Measurements from ENCODE around the gene UVRAG. TPM values are rescaled to one million over a fixed set of nuclear protein-coding genes. Genes with fewer than 3 reads are reported as not detected.
A peak's percentile ranks its signal among the peaks of the same experiment; 100 is the strongest.

The UVRAG gene
- total RNA-seq, 1 experiment from 2014 or later = 31.3 TPM

GRCh38 chr11:75767793-75768111 is 47.3 kb upstream of the UVRAG start:
- peak overlapping the region; percentile 98 for H3K27ac Mint-ChIP-seq (ENCODE audit: unreplicated experiment)
- CTCF ChIA-PET = interaction anchor here (1.3 to 2.4 kb wide), 3 partner anchors 19 to 70 kb away, joined by 3 to 19 read pairs (median 7); no protein-coding TSS in a partner anchor

GRCh38 chr11:75768112-75768908 is 46.7 kb upstream of the UVRAG start, which contains the start of gene DGAT2:
Gene DGAT2 (plus strand): TSS chr11:75768778. CDS start chr11:75768992, 214 bp downstream.
- ChIA-PET POLR2A (interaction anchor here (0.6 kb wide), 1 partner anchor 42 kb away, joined by 3 read pairs; no protein-coding TSS in a partner anchor), CTCF (interaction anchor here (0.5 to 3.0 kb wide), 11 partner anchors 11 to 385 kb away, joined by 3 to 19 read pairs (median 5); no protein-coding TSS in a partner anchor)
- intact Hi-C loops (cut with micrococcal nuclease; ENCODE audit: unreplicated experiment) = loop anchor here (1.0 to 2.0 kb wide), 13 partner anchors 18 to 323 kb away; no protein-coding TSS in a partner anchor
- Mint-ChIP-seq H3K27ac (ENCODE audit: unreplicated experiment) (peak within 1 kb of the TSS; percentile 98), H3K9me3 (ENCODE audit: unreplicated experiment) (no peaks in the 10 kb centered on the region), H3K27me3 (ENCODE audit: insufficient read depth, unreplicated experiment) (no peaks in the 10 kb centered on the region), H3K4me3 (ENCODE audit: unreplicated experiment) (peak within 1 kb of the TSS; percentile 82), H3K36me3 (ENCODE audit: insufficient read depth, unreplicated experiment) (peaks cover 11% of the 10 kb centered on the region), H3K4me1 (ENCODE audit: low read depth, unreplicated experiment) (peaks cover 45% of the 10 kb centered on the region)
- Histone ChIP-seq H3K4me3 (ENCODE audit: low read depth, low read length) (peak within 1 kb of the TSS; percentile 84), H3K9me3 (no peaks in the 10 kb centered on the region), H3K27me3 (replicated peaks; ENCODE audit: control insufficient read depth, insufficient read depth, low read length) (no peaks in the 10 kb centered on the region), H3K36me3 (ENCODE audit: control insufficient read depth, insufficient read depth, low read length) (no peaks in the 10 kb centered on the region), H3K4me1 (peaks cover 20% of the 10 kb centered on the region)
- peak; percentile 83 to 97 for TF ChIP-seq CTCF (IDR thresholded peaks at IDR 0.05; ENCODE audit: insufficient read depth in 1 of 2, low read depth in 1 of 2, low read length in 1 of 2, severe bottlenecking in 1 of 2, unreplicated experiment in 1 of 2)
- DNase-seq = peak; percentile 96
- no TSS peak for BruUV-seq (replicated peaks)

More at GRCh38 chr11:75767793-75768111, 47.3 kb upstream of the UVRAG start:
- peaks cover 24% of the 10 kb centered on the region for H3K4me1 ChIP-seq
- Mint-ChIP-seq H3K4me1 (ENCODE audit: low read depth, unreplicated experiment) (peaks cover 51% of the 10 kb centered on the region), H3K27me3 (ENCODE audit: insufficient read depth, unreplicated experiment) (no peaks in the 10 kb centered on the region), H3K4me3 (ENCODE audit: unreplicated experiment) (peak overlapping the region; percentile 82), H3K9me3 (ENCODE audit: unreplicated experiment) (no peaks in the 10 kb centered on the region), H3K36me3 (ENCODE audit: insufficient read depth, unreplicated experiment) (peaks cover 11% of the 10 kb centered on the region)
- TF ChIP-seq CTCF (IDR thresholded peaks at IDR 0.05; ENCODE audit: insufficient read depth in 1 of 2, low read depth in 1 of 2, low read length in 1 of 2, severe bottlenecking in 1 of 2, unreplicated experiment in 1 of 2) = no peak
- POLR2A ChIA-PET = no interaction called here
- no peak for DNase-seq
- intact Hi-C loops (cut with micrococcal nuclease; ENCODE audit: unreplicated experiment) = loop anchor here (1.0 to 2.0 kb wide), 13 partner anchors 19 to 322 kb away; no protein-coding TSS in a partner anchor
- H3K27me3 ChIP-seq (replicated peaks; ENCODE audit: control insufficient read depth, insufficient read depth, low read length) = no peaks in the 10 kb centered on the region
- no peaks in the 10 kb centered on the region for H3K36me3 ChIP-seq (ENCODE audit: control insufficient read depth, insufficient read depth, low read length)
- TSS peak; percentile 78 for BruUV-seq (replicated peaks)
- peak overlapping the region; percentile 84 for H3K4me3 ChIP-seq (ENCODE audit: low read depth, low read length)
- no peaks in the 10 kb centered on the region for H3K9me3 ChIP-seq

GRCh38 chr11:75768909-75769771 is 45.9 kb upstream of the UVRAG start:
- H3K9me3 ChIP-seq = no peaks in the 10 kb centered on the region
- H3K36me3 ChIP-seq (ENCODE audit: control insufficient read depth, insufficient read depth, low read length) = no peaks in the 10 kb centered on the region
- no peaks in the 10 kb centered on the region for H3K9me3 Mint-ChIP-seq (ENCODE audit: unreplicated experiment)
- peak overlapping the region; percentile 98 for H3K27ac Mint-ChIP-seq (ENCODE audit: unreplicated experiment)
- no peaks in the 10 kb centered on the region for H3K27me3 Mint-ChIP-seq (ENCODE audit: insufficient read depth, unreplicated experiment)
- peak overlapping the region; percentile 82 for H3K4me3 Mint-ChIP-seq (ENCODE audit: unreplicated experiment)
- no TSS peak for BruUV-seq (replicated peaks)
- H3K36me3 Mint-ChIP-seq (ENCODE audit: insufficient read depth, unreplicated experiment) = peaks cover 11% of the 10 kb centered on the region
- peaks cover 20% of the 10 kb centered on the region for H3K4me1 ChIP-seq
- peak overlapping the region; percentile 84 for H3K4me3 ChIP-seq (ENCODE audit: low read depth, low read length)
- DNase-seq = peak in 1 of 2 experiments; percentile 36
- ChIA-PET CTCF (interaction anchor here (0.5 to 3.0 kb wide), 16 partner anchors 10 to 468 kb away, joined by 3 to 19 read pairs (median 5); partner anchors contain the start of gene GDPD5), POLR2A (interaction anchor here (0.6 kb wide), 3 partner anchors 43 to 194 kb away, joined by 3 to 8 read pairs (median 3); no protein-coding TSS in a partner anchor)
- H3K4me1 Mint-ChIP-seq (ENCODE audit: low read depth, unreplicated experiment) = peaks cover 43% of the 10 kb centered on the region
- intact Hi-C loops (cut with micrococcal nuclease; ENCODE audit: unreplicated experiment) = loop anchor here (1.0 to 2.0 kb wide), 13 partner anchors 17 to 324 kb away; no protein-coding TSS in a partner anchor
- no peaks in the 10 kb centered on the region for H3K27me3 ChIP-seq (replicated peaks; ENCODE audit: control insufficient read depth, insufficient read depth, low read length)
- no peak for TF ChIP-seq CTCF (IDR thresholded peaks at IDR 0.05; ENCODE audit: insufficient read depth in 1 of 2, low read depth in 1 of 2, low read length in 1 of 2, severe bottlenecking in 1 of 2, unreplicated experiment in 1 of 2)

Data from Caco-2 (cell line).